Neuronal stem cell (in vitro differentiated cells): ENCODE measurements around the gene RNF220.

Experiments used
- DNase-seq: peaks from one replicate; pipeline ENCODE4 v3.0.0-alpha.2; 2013; ENCODE audit warnings: low spot score
- H2AFZ ChIP-seq: one replicate; pipeline ENCODE4 v1.6.1; 2013; ENCODE audit warnings: mild to moderate bottlenecking, low read length, inconsistent platforms
- H2AK5ac ChIP-seq: 2 replicates; pipeline ENCODE4 v1.6.1; 2013; ENCODE audit warnings: low read depth, mild to moderate bottlenecking, inconsistent platforms, low read length, moderate library complexity, mixed read lengths
- H2BK120ac ChIP-seq: 2 replicates; pipeline ENCODE4 v1.6.1; 2013; ENCODE audit warnings: low read depth, mild to moderate bottlenecking, inconsistent platforms, low read length, moderate library complexity, mixed read lengths
- H2BK12ac ChIP-seq: one replicate; pipeline ENCODE4 v1.6.1; 2013; ENCODE audit warnings: low read length, inconsistent platforms
- H2BK15ac ChIP-seq: 2 replicates; pipeline ENCODE4 v1.6.1; 2013; ENCODE audit warnings: mild to moderate bottlenecking, low read length, inconsistent platforms, mixed read lengths
- H2BK5ac ChIP-seq: one replicate; pipeline ENCODE4 v1.6.1; 2013; ENCODE audit warnings: inconsistent platforms, mild to moderate bottlenecking, low read length, moderate library complexity
- H3K14ac ChIP-seq: one replicate; pipeline ENCODE4 v1.6.1; 2013; ENCODE audit warnings: low read length, inconsistent platforms
- H3K18ac ChIP-seq: 2 replicates; pipeline ENCODE4 v1.6.1; 2013; ENCODE audit warnings: low read length, inconsistent platforms
- H3K23ac ChIP-seq: 2 replicates; pipeline ENCODE4 v1.6.1; 2013; ENCODE audit warnings: low read depth, mild to moderate bottlenecking, mixed read lengths, low read length, inconsistent platforms; ENCODE audit not compliant: poor library complexity
- H3K27ac ChIP-seq: replicated peaks from 3 replicates; pipeline ENCODE4 v1.5.1; 2013; ENCODE audit warnings: low read length, inconsistent platforms
- H3K27me3 ChIP-seq, 3 experiments: 2 replicates each; pipeline ENCODE4 v1.6.1; 2013; ENCODE audit warnings: low read length in 3 of 3, mild to moderate bottlenecking in 2 of 3, inconsistent platforms in 1 of 3, low read depth in 1 of 3, mixed read lengths in 1 of 3, moderate library complexity in 1 of 3; ENCODE audit not compliant: control insufficient read depth in 3 of 3, insufficient read depth in 3 of 3
- H3K36me3 ChIP-seq, 2 donors: replicated peaks in 1 of 2; 2 replicates each; pipeline ENCODE4 v1.6.1; 2013; ENCODE audit warnings: low read length in 2 of 2; ENCODE audit not compliant: control insufficient read depth in 2 of 2, insufficient read depth in 2 of 2
- H3K4ac ChIP-seq: 2 replicates; pipeline ENCODE4 v1.6.1; 2013; ENCODE audit warnings: inconsistent platforms, mild to moderate bottlenecking, low read length, moderate library complexity
- H3K4me1 ChIP-seq, 2 donors: 1 replicate in 1 of 2; 2 replicates in 1 of 2; pipeline ENCODE4 v1.6.1; 2013; ENCODE audit warnings: low read length in 2 of 2, low read depth in 1 of 2; ENCODE audit not compliant: control insufficient read depth in 2 of 2, insufficient read depth in 1 of 2
- H3K4me2 ChIP-seq: one replicate; pipeline ENCODE4 v1.6.1; 2013; ENCODE audit warnings: mild to moderate bottlenecking, low read length, inconsistent platforms; ENCODE audit not compliant: insufficient read depth, poor library complexity, severe bottlenecking
- H3K4me3 ChIP-seq, 2 donors: 2 replicates each; pipeline ENCODE4 v1.5.1; 2013; ENCODE audit warnings: low read length in 2 of 2, mild to moderate bottlenecking in 2 of 2, inconsistent platforms in 1 of 2, moderate library complexity in 1 of 2
- H3K79me1 ChIP-seq: one replicate; pipeline ENCODE4 v1.6.1; 2013; ENCODE audit warnings: low read depth, mild to moderate bottlenecking, inconsistent platforms, low read length, moderate library complexity
- H3K9ac ChIP-seq: one replicate; pipeline ENCODE4 v1.6.1; 2013; ENCODE audit warnings: mild to moderate bottlenecking, low read depth, low read length, inconsistent platforms; ENCODE audit not compliant: poor library complexity
- H3K9me3 ChIP-seq, 2 donors: replicated peaks in 1 of 2; 2 replicates each; pipeline versions ENCODE3 to v1.6.1; 2013; ENCODE audit warnings: low read length in 2 of 2, mild to moderate bottlenecking in 2 of 2, inconsistent platforms in 1 of 2, low read depth in 1 of 2, mixed read lengths in 1 of 2, moderate library complexity in 1 of 2; ENCODE audit not compliant: control insufficient read depth in 2 of 2, insufficient read depth in 1 of 2
- H4K8ac ChIP-seq: one replicate; pipeline ENCODE4 v1.6.1; 2013; ENCODE audit warnings: low read depth, mild to moderate bottlenecking, inconsistent platforms, low read length, moderate library complexity
- H4K91ac ChIP-seq: one replicate; pipeline ENCODE4 v1.6.1; 2013; ENCODE audit warnings: low read length, low read depth, mild to moderate bottlenecking, inconsistent platforms; ENCODE audit not compliant: poor library complexity
- WGBS, 2 donors: extraction: QIAGEN DNeasy Blood & Tissue Kit; methylation state at CpG; one replicate each; pipeline ENCODE4 v1.1.7; 2013; ENCODE audit warnings: missing lambda C conversion rate in 2 of 2, mixed read lengths in 1 of 2; ENCODE audit not compliant: insufficient read length in 2 of 2, insufficient replicate concordance in 1 of 2; ENCODE audit errors: extremely low coverage in 2 of 2; 5-methylcytosine and 5-hydroxymethylcytosine counted together

The RNF220 gene

DNA sequence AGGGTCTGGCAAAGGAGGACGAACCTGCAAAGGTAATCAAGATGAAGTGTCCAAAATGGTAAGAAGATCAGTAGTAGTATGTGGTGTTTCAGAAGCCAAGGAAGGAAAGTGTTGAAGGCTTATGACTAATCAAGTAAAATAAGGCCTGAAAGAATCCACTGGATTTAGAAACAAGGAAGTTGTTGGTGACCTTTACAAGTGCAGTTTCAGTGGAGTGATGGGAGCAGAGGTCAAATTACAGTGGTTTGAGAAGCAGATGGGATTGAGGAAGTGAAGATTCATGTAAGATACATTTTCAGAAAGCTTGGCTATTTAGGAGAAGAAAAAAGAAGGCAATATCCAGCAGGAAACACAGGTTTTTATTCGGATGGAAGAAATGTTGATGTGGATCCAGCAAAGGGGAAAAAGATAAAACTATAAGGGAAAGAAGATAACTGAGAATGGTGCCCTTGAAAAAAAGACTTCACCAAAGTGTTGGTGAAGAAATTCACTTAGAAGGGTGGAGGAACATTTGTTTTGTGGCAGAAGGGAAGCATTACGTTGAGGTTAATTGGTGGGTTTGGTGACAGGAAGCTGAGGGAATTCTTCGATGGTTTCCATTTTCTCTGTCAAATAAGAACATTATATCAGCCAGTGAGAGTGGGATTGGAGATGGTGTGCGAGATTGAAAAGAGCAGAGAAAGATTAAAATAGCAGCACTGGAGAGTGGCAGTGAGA is 271.6 kb downstream of the RNF220 start:
- H3K4me2 ChIP-seq = no peak overlapping the region
- no peak overlapping the region for H2BK120ac ChIP-seq
- no peak for DNase-seq
- H2BK5ac ChIP-seq = no peak overlapping the region
- H4K8ac ChIP-seq = no peak overlapping the region
- H2AK5ac ChIP-seq = no peak overlapping the region
- 100% methylated on average over 2 of the region's 5 CpGs; no CpG with 5 or more reads in 1 of the 2 donors for WGBS, 2 donors
- H3K27me3 ChIP-seq = no peaks in the 10 kb centered on the region
- H3K23ac ChIP-seq = no peak overlapping the region
- no peak overlapping the region for H3K4me3 ChIP-seq
- no peak overlapping the region for H3K18ac ChIP-seq
- H4K91ac ChIP-seq = no peak overlapping the region
- H3K9me3 ChIP-seq = no peaks in the 10 kb centered on the region
- H3K9ac ChIP-seq = no peak overlapping the region
- H3K27ac ChIP-seq = no peak overlapping the region
- no peak overlapping the region for H2AFZ ChIP-seq
- no peaks in the 10 kb centered on the region for H3K79me1 ChIP-seq
- H2BK15ac ChIP-seq = no peak overlapping the region
- H3K4ac ChIP-seq = no peak overlapping the region
- no peak overlapping the region for H2BK12ac ChIP-seq
- H3K4me1 ChIP-seq = peaks cover 12 to 21% of the 10 kb centered on the region in 2 donors
- H3K14ac ChIP-seq = no peak overlapping the region
- peaks cover 4 to 5% of the 10 kb centered on the region in 2 donors for H3K36me3 ChIP-seq

DNA sequence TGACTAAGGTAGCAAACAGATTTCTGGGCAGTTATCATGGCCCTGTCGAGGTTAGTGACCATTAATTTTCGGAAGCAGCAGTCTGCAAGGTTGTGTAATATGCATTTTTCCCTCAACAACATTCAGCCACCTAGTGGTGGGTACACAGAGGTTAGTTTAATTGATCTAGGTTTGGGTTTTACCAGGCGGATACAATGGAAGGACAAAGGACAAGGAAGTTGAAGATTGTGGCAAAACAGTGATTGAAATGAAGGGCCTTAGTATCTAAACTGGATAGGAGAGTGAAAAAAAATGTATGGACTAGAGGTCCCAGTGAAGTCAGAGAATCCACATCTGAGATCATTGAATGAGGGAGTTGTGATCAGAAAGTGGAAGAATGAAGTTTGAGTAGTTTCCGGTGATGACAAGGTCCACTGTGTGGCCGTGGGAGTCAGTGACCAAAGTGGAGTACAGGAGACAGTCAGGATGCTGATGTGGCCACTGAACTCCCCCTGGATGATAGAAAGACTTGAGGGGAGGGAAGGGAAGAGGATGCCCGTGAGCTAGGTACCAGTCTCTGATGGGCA is 272.2 kb downstream of the RNF220 start:
- no peaks in the 10 kb centered on the region for H3K79me1 ChIP-seq
- no CpG with 5 or more reads among the region's 6 CpGs for WGBS, 2 donors
- no peak for DNase-seq
- no peak overlapping the region for H2BK15ac ChIP-seq
- H3K9me3 ChIP-seq = no peaks in the 10 kb centered on the region
- no peak overlapping the region for H2BK5ac ChIP-seq
- peaks cover 4 to 5% of the 10 kb centered on the region in 2 donors for H3K36me3 ChIP-seq
- no peak overlapping the region for H2AK5ac ChIP-seq
- H3K9ac ChIP-seq = no peak overlapping the region
- H2BK120ac ChIP-seq = no peak overlapping the region
- H3K14ac ChIP-seq = no peak overlapping the region
- H3K23ac ChIP-seq = no peak overlapping the region
- H3K4me1 ChIP-seq = peaks cover 15 to 16% of the 10 kb centered on the region in 2 donors
- H2AFZ ChIP-seq = no peak overlapping the region
- no peak overlapping the region for H3K18ac ChIP-seq
- H4K91ac ChIP-seq = no peak overlapping the region
- no peak overlapping the region for H4K8ac ChIP-seq
- H3K27ac ChIP-seq = no peak overlapping the region
- H3K4ac ChIP-seq = no peak overlapping the region
- no peak overlapping the region for H3K4me2 ChIP-seq
- H3K4me3 ChIP-seq = no peak overlapping the region
- no peaks in the 10 kb centered on the region for H3K27me3 ChIP-seq
- no peak overlapping the region for H2BK12ac ChIP-seq

DNA sequence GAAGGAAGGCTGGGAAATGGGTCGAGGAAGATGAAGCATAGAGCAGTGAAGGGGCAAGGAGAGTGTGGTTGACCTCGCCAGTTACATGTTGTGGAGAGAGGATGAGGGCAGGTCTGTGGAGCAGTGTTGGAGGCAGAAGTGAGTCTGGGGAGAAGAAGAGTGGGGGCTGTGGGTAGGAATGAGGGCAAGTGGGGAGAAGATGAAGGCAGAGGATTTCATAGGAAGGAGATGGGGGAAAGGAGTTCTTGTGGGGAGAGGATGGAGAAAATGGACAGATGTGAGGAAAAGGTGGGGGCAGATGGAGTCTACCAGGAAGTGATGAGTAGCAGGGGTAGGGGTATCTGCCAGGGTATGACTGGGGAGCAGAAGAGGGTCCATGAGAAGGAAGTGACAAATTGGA is 273.1 kb downstream of the RNF220 start:
- Histone ChIP-seq H3K9ac (no peak overlapping the region), H3K27ac (no peak overlapping the region)
- no CpG with 5 or more reads among the region's 2 CpGs for WGBS, 2 donors

DNA sequence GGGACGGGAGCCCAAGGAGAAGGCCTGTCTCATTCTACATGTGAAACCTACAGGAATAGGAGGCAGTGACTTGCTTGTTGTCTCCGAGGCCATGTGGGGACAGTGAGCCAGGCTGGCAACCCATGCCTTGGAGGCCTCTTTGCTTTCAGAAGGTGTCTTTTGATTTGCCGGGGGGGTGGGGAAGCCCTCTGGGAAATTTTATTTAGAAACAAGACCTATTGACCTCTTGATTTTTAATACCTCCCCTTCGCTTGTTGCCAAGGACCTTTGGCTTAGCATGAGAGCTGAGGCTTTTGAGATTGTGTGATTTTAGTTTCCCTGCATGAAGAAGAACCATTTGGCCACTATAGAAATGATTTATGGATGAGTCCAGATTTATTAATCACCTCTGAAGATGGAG is 273.6 kb downstream of the RNF220 start:
- H2BK12ac ChIP-seq = no peak overlapping the region
- H3K4me1 ChIP-seq = peaks cover 2 to 8% of the 10 kb centered on the region in 2 donors
- no CpG with 5 or more reads among the region's 4 CpGs for WGBS, 2 donors
- no peak overlapping the region for H2AK5ac ChIP-seq
- H3K9me3 ChIP-seq = no peaks in the 10 kb centered on the region
- no peak overlapping the region for H3K9ac ChIP-seq
- H3K23ac ChIP-seq = no peak overlapping the region
- no peak overlapping the region for H3K18ac ChIP-seq
- H2AFZ ChIP-seq = no peak overlapping the region
- no peak for DNase-seq
- H2BK15ac ChIP-seq = no peak overlapping the region
- H3K79me1 ChIP-seq = no peaks in the 10 kb centered on the region
- H3K4me2 ChIP-seq = no peak overlapping the region
- no peak overlapping the region for H4K8ac ChIP-seq
- no peak overlapping the region for H3K4ac ChIP-seq
- H2BK120ac ChIP-seq = no peak overlapping the region
- no peaks in the 10 kb centered on the region for H3K27me3 ChIP-seq
- H3K14ac ChIP-seq = no peak overlapping the region
- no peak overlapping the region for H3K27ac ChIP-seq
- H3K36me3 ChIP-seq = peaks cover 5 to 7% of the 10 kb centered on the region in 2 donors
- no peak overlapping the region for H4K91ac ChIP-seq
- H3K4me3 ChIP-seq = no peak overlapping the region
- H2BK5ac ChIP-seq = no peak overlapping the region

More for the DNA sequence above, 273.1 kb downstream of the RNF220 start:
- no peak overlapping the region for H3K4me3 ChIP-seq
- no peaks in the 10 kb centered on the region for H3K79me1 ChIP-seq
- no peaks in the 10 kb centered on the region for H3K9me3 ChIP-seq
- H2BK120ac ChIP-seq = no peak overlapping the region
- H3K27me3 ChIP-seq = no peaks in the 10 kb centered on the region
- no peak overlapping the region for H2BK15ac ChIP-seq
- no peak overlapping the region for H2AFZ ChIP-seq
- H3K18ac ChIP-seq = no peak overlapping the region
- no peak overlapping the region for H2BK5ac ChIP-seq
- peaks cover 4 to 5% of the 10 kb centered on the region in 2 donors for H3K36me3 ChIP-seq
- no peak overlapping the region for H3K4ac ChIP-seq
- peaks cover 7 to 12% of the 10 kb centered on the region in 2 donors for H3K4me1 ChIP-seq
- DNase-seq = no peak
- no peak overlapping the region for H2BK12ac ChIP-seq
- H3K23ac ChIP-seq = no peak overlapping the region
- no peak overlapping the region for H4K8ac ChIP-seq
- no peak overlapping the region for H3K14ac ChIP-seq
- no peak overlapping the region for H4K91ac ChIP-seq
- H2AK5ac ChIP-seq = no peak overlapping the region
- no peak overlapping the region for H3K4me2 ChIP-seq
